T-helper 1 cell (primary cell): ENCODE measurements around the gene ANKRD49.

Experiments used
- DNase-seq, 5 donors: peaks; one replicate each; pipeline ENCODE4 v3.0.0-alpha.2; 2012 to 2020

ANKRD49 gene

GRCh38 chr11:94507485-94507884 is 13.7 kb downstream of the ANKRD49 start:
- no peak for DNase-seq

GRCh38 chr11:94511932-94512781 is 18.4 kb downstream of the ANKRD49 start, which contains the start of gene C11orf97:
C11orf97 (plus strand) TSS chr11:94512461; CDS start chr11:94512529, 68 bp downstream.
- DNase-seq, result peak; percentile 12 to 52 (median 32)

- no peak for DNase-seq
Observed at GRCh38 chr11:94513091-94513490, 19.3 kb downstream of the ANKRD49 start.

- DNase-seq, result no peak
Observed at GRCh38 chr11:94515398-94515797, 21.6 kb downstream of the ANKRD49 start.

GRCh38 chr11:94516725-94517124 is 22.9 kb downstream of the ANKRD49 start:
- DNase-seq, result no peak

- no peak for DNase-seq
Observed at GRCh38 chr11:94518300-94518699, 24.5 kb downstream of the ANKRD49 start.

- peak in 1 of 5 donors; percentile 15 for DNase-seq
Observed at GRCh38 chr11:94519478-94520084, 25.8 kb downstream of the ANKRD49 start.

- no peak for DNase-seq
Observed at GRCh38 chr11:94521684-94522083, 27.9 kb downstream of the ANKRD49 start.

GRCh38 chr11:94524341-94524740 is 30.6 kb downstream of the ANKRD49 start:
- DNase-seq, result no peak

GRCh38 chr11:94525546-94526324 is 32.0 kb downstream of the ANKRD49 start:
- no peak for DNase-seq

GRCh38 chr11:94526645-94527438 is 33.1 kb downstream of the ANKRD49 start:
- DNase-seq, result no peak

- DNase-seq, result no peak
Observed at GRCh38 chr11:94528551-94528950, 34.8 kb downstream of the ANKRD49 start.

GRCh38 chr11:94532211-94532610 is 38.4 kb downstream of the ANKRD49 start:
- DNase-seq, result no peak

GRCh38 chr11:94533206-94533605 is 39.4 kb downstream of the ANKRD49 start:
- no peak for DNase-seq

GRCh38 chr11:94533696-94534630 is 40.2 kb downstream of the ANKRD49 start:
- DNase-seq, result no peak

GRCh38 chr11:94536386-94536785 is 42.6 kb downstream of the ANKRD49 start:
- DNase-seq, result no peak

- no peak for DNase-seq
Observed at GRCh38 chr11:94537031-94537600, 43.3 kb downstream of the ANKRD49 start.

GRCh38 chr11:94539420-94539819 is 45.6 kb downstream of the ANKRD49 start:
- no peak for DNase-seq

- DNase-seq, result peak; percentile 46 to 83 (median 53)
Observed at GRCh38 chr11:94543695-94544645, 50.2 kb downstream of the ANKRD49 start, which contains the start of gene FUT4. FUT4 (plus strand) TSS chr11:94543921; CDS start chr11:94544134, 213 bp downstream.
